ENCODE results near the gene HSPB9. TPM values are rescaled to one million over a fixed set of nuclear protein-coding genes. Genes with fewer than 3 reads are reported as not detected.

Gene HSPB9
- polyA plus RNA-seq, 4 donors = 0.14 to 0.56 (median 0.34) TPM

- no peak for DNase-seq (ENCODE audit: low read depth in 4 of 4, low spot score in 2 of 4)
Observed at GRCh38 chr17:42098730-42099399, 23.7 kb upstream of the HSPB9 start.

GRCh38 chr17:42101513-42102292, 20.9 kb upstream of the HSPB9 start:
- no peak for DNase-seq (ENCODE audit: low read depth in 4 of 4, low spot score in 2 of 4)

GRCh38 chr17:42103221-42103954, 19.2 kb upstream of the HSPB9 start:
- no peak for DNase-seq (ENCODE audit: low read depth in 4 of 4, low spot score in 2 of 4)

- no peak for DNase-seq (ENCODE audit: low read depth in 4 of 4, low spot score in 2 of 4)
Observed at GRCh38 chr17:42104264-42104663, 18.3 kb upstream of the HSPB9 start.

GRCh38 chr17:42106009-42106408, 16.6 kb upstream of the HSPB9 start:
- no peak for DNase-seq (ENCODE audit: low read depth in 4 of 4, low spot score in 2 of 4)

- no peak for DNase-seq (ENCODE audit: low read depth in 4 of 4, low spot score in 2 of 4)
Observed at GRCh38 chr17:42107124-42107523, 15.5 kb upstream of the HSPB9 start.

GRCh38 chr17:42107597-42108576, 14.7 kb upstream of the HSPB9 start:
- peak in 2 of 4 donors; percentile 59 to 68 for DNase-seq (ENCODE audit: low read depth in 4 of 4, low spot score in 2 of 4)

- DNase-seq (ENCODE audit: low read depth in 4 of 4, low spot score in 2 of 4) = no peak
Observed at GRCh38 chr17:42109086-42109485, 13.5 kb upstream of the HSPB9 start.

- DNase-seq (ENCODE audit: low read depth in 4 of 4, low spot score in 2 of 4) = no peak
Observed at GRCh38 chr17:42110301-42111264, 12.0 kb upstream of the HSPB9 start.

- no peak for DNase-seq (ENCODE audit: low read depth in 4 of 4, low spot score in 2 of 4)
Observed at GRCh38 chr17:42111265-42111636, 11.4 kb upstream of the HSPB9 start.

- no peak for DNase-seq (ENCODE audit: low read depth in 4 of 4, low spot score in 2 of 4)
Observed at GRCh38 chr17:42111871-42112551, 10.6 kb upstream of the HSPB9 start.

- DNase-seq (ENCODE audit: low read depth in 4 of 4, low spot score in 2 of 4) = peak in 1 of 4 donors; percentile 72
Observed at GRCh38 chr17:42112552-42113176, 9.9 kb upstream of the HSPB9 start, which contains the start of gene DHX58. Gene DHX58, minus strand, starts transcription at chr17:42112714. Its CDS starts 822 bp downstream, at chr17:42111892.

- DNase-seq (ENCODE audit: low read depth in 4 of 4, low spot score in 2 of 4) = no peak
Observed at GRCh38 chr17:42113293-42114069, 9.1 kb upstream of the HSPB9 start.

GRCh38 chr17:42114118-42114517, 8.5 kb upstream of the HSPB9 start:
- DNase-seq (ENCODE audit: low read depth in 4 of 4, low spot score in 2 of 4) = no peak

- DNase-seq (ENCODE audit: low read depth in 4 of 4, low spot score in 2 of 4) = peak in 1 of 4 donors; percentile 82
Observed at GRCh38 chr17:42116705-42117396, 5.8 kb upstream of the HSPB9 start.

GRCh38 chr17:42117397-42118125, 5.0 kb upstream of the HSPB9 start:
- no peak for DNase-seq (ENCODE audit: low read depth in 4 of 4, low spot score in 2 of 4)

Measured in left renal cortex interstitium (tissue), 4 donors.